H1 (cell line): ENCODE measurements around the gene ENTPD8. TPM values are rescaled to one million over a fixed set of nuclear protein-coding genes. Genes with fewer than 3 reads are reported as not detected.

Experiments used
- ASH2L ChIP-seq: fragments of 200-600, 300-600 bp; sonication (generic); IDR thresholded peaks from one replicate; pipeline ENCODE4 v1.7.1; 2017; ENCODE audit warnings: low read length
- ATF3 ChIP-seq: IDR thresholded peaks from 2 replicates; pipeline ENCODE4 v1.6.1; 2011; ENCODE audit warnings: low read depth, mild to moderate bottlenecking, low read length; ENCODE audit not compliant: insufficient read depth
- BACH1 ChIP-seq: IDR thresholded peaks from 2 replicates; pipeline ENCODE4 v1.6.1; 2012; ENCODE audit warnings: low read length, improper control_type of control experiment
- EGR1 ChIP-seq: IDR thresholded peaks from 2 replicates; pipeline ENCODE4 v1.6.1; 2011; ENCODE audit warnings: low read depth, low read length, borderline replicate concordance
- GABPA ChIP-seq: IDR thresholded peaks from 2 replicates; pipeline ENCODE4 v1.6.1; 2011; ENCODE audit warnings: mild to moderate bottlenecking, low read length, moderate library complexity, borderline replicate concordance; ENCODE audit not compliant: insufficient read depth
- KDM1A ChIP-seq: fragments of 200-600, 300-600 bp; sonication (generic); IDR thresholded peaks from 2 replicates; pipeline ENCODE4 v1.7.1; 2016; ENCODE audit warnings: mild to moderate bottlenecking, low read length, borderline replicate concordance
- SAP30 ChIP-seq: fragments of 300-600 bp; sonication (generic); IDR thresholded peaks from 2 replicates; pipeline ENCODE4 v1.7.1; 2012; ENCODE audit warnings: low read length, moderate library complexity, mild to moderate bottlenecking, inconsistent platforms; ENCODE audit not compliant: insufficient read depth, insufficient replicate concordance
- SP1 ChIP-seq: IDR thresholded peaks from 2 replicates; pipeline ENCODE4 v1.6.1; 2011; ENCODE audit warnings: low read depth, low read length
- polyA plus RNA-seq, 7 experiments: library from polyadenylated mRNA; depleted of rRNA in 3 of 7; stranded (reverse) in 5 of 7; unstranded in 2 of 7; fragments of >200 nt in 5 of 7; fragments of 200-250 nt in 2 of 7; gene quantifications; 1 replicate in 5 of 7; 2 replicates in 1 of 7; 4 replicates in 1 of 7; pipeline versions ENCODE4 v1.2.1 to v1.2.3, GENCODE V29; 2011 to 2013; ENCODE audit warnings: missing spikeins in 2 of 7, mixed read lengths in 2 of 7
- total RNA-seq: library from RNA; stranded (reverse); fragmentation: NEBNext Ultra II Directional; extraction: Animal tissue kit (Norgen Biotek cat#: 25700); gene quantifications from 2 replicates; pipeline ENCODE4 v1.2.1, GENCODE V29; 2021

Gene ENTPD8
- total and polyA plus RNA-seq, 2 of the 8 experiments (the other 6 are each of a cell fraction or from before 2014, with no cell fraction given), result 0.48 to 0.51 TPM

DNA sequence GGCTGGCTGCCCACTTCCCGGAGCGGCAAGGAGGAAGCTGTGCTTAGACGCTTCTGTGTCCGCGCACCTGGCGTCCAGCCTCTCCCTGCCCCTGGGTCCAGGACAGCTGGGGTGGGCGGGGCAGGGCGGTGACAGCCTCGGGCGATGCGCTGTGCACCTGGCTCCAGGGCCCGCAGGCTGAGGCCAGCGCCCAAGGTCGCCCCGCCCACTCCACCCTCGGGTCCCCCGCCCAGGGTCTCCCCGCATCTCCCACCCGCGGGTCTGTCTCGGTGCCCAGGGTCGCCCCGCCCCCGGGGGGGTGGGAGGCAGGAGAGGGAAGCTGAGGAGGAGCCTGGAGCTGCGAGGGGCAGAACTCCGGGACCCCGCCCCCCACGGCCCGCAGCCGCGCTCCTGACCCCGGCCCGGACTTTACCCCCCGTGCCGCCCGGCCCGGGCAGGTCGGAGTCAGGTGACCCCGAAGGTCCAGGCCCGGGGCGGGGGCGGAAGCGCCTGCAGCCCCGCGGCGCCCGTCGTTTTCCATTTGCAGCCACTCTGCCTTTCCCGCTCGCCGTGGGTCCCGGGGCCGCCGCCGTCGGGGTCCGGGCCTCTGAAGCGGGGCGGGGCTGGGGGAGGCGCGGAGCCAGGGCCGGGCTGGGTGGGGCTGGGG, at the start of gene ENTPD8 (continued):
- TF ChIP-seq GABPA (no peak), KDM1A (no peak), BACH1 (peak; percentile 60; the same call in 1 of the 2 replicates), ASH2L (peak; percentile 30), ATF3 (no peak), SP1 (0 out of 2 replicates have a peak, but pooled peaks have one; percentile 41), SAP30 (no peak), EGR1 (peak; percentile 74)
